GM19468 (cell line): ENCODE results near the gene GIMAP2.
"Not testable (repeated sequence)": the region's sequence is repeated elsewhere in the genome, so short reads cannot be mapped to it uniquely, and the experiment has no call there.

Experiments used
- ATAC-seq: cut with Tn5 transposase; IDR thresholded peaks from one replicate; pipeline ENCODE4 v1.9.1; 2021; ENCODE audit warnings: mild to moderate bottlenecking, moderate library complexity, moderate number of reproducible peaks; ENCODE audit not compliant: unreplicated experiment; ENCODE audit errors: extremely low read depth

Gene GIMAP2

DNA sequence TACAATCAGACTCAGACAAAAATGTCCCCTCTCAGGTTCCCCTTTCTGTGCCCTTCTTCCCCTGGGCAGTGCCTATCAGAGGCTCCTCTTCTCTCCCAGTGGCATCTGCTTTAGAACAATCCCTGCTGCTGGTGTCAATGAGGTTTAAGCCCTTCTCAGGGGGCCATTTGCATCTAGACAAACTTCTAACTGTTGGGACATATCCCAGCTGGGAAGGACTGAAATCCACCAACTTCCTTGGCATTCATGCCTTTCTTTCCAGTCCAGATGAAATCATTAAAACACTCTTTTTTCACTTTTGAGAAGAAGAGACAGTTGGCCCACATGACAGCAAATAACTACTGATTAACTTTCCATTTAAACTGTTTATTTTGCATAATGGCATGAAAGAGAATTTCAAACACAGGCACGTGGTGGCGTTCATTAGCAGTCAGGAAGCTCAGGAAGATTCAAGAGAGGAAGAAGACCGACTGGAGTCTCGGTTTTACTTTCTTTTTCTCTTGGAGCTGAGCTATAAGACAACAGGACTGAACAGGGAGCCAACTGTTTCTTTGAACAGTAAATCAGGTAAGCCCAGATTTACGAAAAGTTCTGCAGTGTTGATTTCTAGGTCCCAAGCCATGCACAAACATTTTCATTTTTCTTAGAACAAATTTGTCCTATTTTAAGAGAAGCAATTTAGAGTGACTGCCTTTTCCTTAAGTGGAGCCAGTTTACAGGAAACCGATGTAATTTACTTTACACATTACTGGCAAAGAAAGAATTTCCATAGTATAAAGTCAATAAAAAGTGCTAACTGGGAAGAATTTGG lies at the start of gene GIMAP2:
Gene GIMAP2 (plus strand): TSS at position 488 of the 811 bp plus-strand sequence. CDS start 1,354 bp downstream, outside the sequence.
- ATAC-seq: peak; percentile 97

DNA sequence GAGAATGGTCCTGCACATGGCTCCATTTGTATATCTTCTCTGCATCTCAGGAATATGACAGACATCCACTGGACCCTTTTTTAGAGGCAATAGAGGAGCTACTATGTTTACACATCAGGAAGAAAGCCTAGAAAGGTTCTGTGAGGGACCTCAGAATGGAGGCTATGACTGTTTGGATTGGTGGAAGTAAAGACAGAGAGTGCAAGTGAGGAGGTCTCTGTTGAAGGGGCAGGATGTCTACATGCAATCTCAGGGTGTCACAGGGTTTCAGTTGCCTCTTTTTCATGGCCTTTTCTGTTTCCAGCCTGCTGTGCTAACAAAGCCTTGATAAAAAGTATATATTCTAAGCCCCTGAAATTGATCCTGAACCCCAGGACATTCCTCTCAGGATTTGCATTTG lies 43.7 kb upstream of the GIMAP2 start:
- ATAC-seq: no peak

DNA sequence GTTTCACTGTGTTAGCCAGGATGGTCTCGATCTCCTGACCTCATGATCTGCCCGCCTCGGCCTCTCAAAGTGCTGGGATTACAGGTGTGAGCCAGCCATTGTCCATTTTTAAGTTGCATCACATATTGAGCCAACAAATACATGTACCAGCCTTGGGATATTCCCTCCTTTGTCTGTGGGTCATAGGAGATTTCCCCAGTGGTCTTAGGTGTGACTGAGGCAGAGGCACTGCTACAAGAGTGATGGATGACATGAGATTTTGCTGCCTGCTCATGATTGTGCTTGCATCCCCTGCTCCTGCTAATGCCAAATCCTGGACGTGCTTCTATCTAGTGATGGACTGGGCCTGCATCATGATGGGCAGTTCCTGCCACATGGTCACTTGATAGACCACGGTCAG lies 42.6 kb upstream of the GIMAP2 start:
- no peak for ATAC-seq

DNA sequence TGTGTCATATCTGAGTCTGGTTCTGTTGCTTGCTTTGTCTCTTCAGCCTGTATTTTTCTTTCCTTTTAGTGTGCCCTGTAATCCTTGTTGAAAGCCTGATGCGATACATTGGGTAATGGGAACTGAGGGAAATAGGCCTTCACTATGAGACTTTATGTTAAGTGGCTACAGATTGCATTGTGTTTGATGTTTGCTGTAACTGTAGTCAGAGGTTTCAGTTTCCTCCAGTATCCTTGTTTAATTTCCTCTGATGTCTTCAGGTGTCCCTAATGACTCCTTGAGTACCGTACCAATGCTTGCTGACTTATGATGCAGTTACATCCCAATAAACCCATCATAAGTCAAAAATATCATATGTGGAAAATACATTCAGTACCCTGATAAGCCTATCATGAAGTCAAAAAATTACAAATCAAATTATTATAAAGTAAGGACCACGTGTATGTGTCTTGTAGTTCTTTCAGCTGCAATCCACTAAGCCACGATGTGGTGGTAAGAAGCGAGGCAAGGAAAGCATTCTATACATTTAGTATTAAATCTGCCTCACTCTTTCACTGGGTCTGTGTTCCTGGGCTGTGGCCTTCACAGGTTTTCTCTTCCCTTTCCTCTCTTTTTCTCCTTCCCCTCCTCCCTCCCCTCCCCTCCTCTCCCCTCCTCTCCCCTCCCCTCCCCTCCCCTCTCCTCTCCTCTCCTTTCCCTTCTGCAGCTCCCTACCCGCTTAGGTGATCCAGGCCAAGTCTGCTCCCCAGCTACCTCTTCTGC lies 40.1 kb upstream of the GIMAP2 start:
- no peak for ATAC-seq

DNA sequence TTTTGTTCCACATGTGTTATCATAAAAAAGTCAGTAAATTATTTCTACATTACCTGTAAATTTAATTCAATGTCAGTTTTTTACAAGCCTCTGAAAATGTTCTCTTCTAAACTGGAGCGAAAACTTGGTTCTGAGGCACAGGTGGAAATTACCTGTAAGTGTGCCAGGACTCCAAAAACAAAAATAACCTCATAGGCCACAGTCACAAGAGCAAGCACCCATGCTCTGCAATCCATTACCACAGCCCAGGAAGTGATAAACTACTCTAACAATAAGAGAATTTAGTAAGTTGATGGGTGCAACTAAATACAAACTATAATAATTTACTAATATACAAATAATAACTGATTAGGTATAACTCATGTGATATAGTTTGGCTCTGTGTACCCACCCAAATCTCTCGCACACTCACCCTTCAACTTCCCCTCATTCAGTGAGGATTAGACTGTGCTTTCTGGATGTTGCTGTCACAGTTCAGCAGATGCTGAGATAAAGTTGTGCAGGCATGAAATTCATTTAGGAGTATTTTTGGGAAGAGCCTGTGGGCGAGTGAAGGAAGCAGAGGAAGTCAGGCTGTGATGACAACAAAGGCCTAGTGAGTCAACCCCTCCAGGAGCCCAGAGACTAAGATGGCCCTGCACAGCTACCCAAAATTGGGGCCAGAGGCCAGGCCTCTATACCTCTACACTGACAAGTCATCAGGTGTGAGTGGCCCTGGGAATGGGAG lies 37.0 kb upstream of the GIMAP2 start:
- no peak for ATAC-seq

DNA sequence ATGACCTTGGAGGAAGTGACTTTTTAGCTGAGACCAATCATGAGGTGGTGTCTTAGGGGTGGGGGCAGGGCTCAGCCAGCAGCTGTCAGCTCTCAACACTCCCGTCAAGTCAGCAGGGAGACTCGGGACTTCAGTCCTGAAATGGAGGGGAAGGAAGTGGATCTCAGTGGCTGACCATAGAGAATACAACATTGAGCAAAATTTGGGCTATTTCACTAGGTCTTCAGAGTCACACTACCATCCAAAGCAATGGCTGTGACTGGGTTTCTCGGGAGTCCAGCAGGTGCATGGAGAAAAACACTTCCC lies 36.5 kb upstream of the GIMAP2 start:
- no peak for ATAC-seq

DNA sequence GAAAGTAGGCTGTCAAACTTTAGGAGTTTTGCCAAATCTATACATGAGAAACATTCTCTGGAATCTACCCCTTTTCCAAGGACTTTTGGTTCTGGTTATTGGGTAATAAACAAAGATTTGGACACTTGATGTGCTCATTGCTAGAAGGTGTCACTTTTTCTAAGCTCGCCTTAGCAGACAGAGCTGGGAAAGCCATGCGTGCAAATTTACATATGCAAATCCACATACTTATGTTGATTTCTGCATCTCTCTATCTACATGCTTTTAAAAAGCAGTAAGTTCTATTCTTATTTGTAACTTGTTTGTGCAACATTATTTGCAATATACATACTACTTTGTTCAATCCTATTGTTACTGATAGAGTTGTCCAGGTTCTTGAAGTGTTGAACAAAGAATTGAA lies 30.8 kb upstream of the GIMAP2 start:
- ATAC-seq: no peak

DNA sequence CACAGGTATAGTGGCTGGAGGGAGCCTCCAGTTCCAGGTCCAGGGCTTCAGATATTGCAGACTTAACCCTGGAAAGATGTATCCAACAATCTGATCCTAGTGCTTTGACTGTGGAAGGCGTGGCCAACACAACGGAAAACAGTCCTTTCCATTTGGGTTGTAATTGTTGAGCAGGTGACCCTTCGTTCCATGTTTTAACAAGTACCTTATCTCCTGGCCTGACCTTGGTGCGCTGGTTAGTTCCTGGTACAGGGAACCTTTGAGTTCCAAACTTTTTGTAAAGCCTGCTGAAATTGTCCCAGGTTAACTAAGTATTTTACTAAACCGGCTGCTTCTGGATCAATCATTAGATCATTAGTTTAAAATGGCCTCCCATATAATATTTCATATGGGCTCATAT lies 29.5 kb upstream of the GIMAP2 start:
- ATAC-seq: no peak

DNA sequence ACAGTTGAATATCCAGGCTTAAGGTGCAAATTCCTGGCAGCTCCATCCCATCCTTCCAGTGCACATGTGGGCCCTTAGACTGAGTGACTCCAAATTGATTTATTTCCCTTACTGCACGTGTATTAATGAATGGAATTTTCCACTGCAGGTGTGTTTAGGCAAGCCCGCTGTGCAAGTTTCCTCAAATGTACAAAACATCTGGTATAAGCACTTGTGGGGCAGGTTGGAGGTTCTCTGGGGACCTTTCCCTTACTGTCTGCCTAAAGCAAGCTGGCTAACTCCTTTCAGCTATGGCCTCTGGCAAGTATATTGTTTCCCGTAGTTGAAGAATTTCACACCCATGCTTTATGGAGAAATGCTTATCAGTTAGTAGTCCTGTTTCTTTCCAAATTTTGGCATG lies 28.0 kb upstream of the GIMAP2 start:
- ATAC-seq: no peak

DNA sequence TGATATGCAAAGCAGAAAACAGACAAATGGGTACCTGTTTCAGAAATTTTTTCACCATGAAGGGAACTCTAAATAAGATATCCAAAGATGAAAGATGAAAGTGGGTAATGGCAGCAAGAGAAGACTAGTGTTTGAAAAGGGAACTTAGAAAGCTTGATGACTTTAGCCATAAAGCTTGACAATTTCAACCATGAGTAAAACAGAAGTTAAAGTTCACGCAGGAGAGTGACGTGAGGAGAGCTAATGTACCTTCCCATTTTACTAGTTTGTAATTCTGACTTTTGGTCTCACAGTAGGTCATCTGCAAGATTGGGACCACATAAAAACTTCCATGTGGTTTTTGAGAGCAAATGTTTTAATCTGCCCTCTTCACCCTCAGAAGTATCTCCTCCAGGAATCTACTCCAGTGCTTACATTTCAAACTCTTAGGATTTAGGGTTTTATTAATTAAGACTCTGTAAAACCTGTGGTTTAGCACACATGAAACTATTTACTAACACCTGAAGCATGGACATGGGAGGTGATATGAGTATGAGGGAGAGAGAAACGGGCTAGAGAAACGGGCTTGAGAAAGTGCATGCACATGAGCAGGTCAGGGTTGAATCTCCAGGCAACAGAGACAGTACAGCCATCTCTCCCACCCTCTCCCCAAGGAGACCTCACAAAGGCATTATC lies 24.4 kb upstream of the GIMAP2 start:
- no peak for ATAC-seq

DNA sequence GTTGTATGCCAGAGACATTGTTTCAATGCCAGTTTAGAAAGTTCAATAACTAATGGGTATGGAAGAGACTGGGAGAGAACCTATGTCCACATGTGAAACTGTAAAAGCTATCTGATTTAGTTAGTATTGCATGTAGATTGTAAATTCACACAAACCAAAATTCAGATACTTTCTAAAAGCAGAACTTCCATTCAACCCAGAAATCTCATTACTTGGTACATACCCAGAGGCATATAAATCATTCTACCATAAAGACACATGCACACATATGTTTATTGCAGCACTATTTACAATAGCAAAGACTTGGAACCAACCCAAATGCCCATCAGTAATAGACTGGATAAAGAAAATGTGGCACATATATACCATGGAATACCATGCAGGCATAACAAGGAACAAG lies 22.7 kb upstream of the GIMAP2 start:
- not testable (repeated sequence) for ATAC-seq

DNA sequence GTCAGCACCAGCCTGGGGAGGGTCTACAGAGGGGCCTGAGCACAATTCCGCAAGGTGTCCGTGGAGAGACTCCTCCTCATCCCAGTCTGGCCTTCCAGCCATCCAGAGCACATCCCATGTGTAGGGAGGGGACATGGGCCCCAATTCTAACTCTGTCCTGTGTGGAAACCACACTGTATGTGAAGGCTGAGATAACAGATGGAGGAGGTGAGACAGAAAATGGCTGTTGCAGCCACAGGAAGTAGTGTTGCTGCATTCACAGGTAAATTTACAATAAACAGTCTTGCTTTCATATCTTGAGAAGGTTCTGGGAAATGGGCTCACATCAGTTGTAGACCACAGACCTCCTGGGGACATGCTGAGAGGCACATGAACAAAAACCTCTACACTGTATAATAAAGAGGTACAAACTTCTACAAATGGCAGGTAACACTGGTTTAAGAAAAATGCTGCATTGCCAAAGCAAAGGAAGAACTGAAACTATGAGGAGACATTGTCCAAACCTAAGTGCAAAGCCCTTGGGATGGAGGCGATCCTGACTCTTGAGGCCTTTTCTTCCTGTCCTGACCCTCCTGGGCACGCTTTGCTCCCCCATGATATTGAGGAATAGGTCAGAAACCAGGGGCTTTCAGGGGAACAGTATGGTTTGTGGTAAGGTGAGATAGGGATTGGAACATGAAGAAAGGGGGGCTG lies 21.6 kb upstream of the GIMAP2 start:
- no peak for ATAC-seq

DNA sequence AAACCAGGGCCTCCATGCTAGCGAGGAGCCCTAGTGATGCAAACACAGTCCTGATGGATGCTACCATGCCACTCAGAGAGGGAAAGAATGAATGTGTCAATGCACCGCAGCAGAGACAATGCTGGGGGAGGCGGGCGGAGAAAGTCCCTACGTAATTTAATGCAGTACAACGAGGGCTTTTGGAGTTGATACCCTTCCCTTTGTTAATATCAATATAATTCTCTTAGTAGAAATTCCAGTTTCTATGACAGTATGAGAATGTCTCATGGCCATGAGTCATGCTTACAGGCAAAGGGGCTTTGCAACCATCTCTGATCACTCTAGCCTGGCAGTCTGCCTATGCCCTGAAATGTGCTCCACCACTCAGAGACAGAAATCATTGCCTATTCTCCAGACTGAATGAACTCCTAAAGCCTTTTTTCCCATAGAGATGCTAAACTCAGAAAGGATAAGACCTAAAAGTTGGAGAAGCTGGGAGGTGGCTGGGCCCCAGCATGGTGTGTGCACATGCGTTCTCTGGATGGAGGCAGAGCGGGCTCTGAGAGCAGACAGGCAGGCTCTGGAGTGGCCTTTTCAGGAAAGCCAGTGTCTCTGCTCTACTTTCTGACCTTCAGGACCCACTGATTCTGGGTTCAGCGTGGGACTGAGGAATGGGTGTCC lies 20.3 kb upstream of the GIMAP2 start:
- no peak for ATAC-seq

DNA sequence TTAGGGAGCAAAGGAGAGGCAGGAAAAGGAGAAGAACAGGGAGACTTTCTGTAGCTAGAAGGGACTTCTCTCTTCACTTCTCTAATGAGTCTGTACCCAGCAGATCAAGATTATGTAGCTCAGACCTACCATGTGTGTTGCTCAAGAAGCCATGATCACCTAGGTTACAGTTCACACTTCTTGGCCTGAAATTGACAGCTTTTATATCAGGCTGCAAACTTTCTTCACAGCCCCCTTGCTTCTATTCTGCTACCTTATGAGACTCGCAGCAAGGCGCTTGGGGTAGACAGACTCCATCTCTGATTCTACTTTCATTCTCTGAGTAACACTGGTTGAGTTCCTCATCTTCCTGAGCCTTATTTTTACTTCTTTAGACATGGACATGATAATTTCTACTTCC lies 19.6 kb upstream of the GIMAP2 start:
- no peak for ATAC-seq

DNA sequence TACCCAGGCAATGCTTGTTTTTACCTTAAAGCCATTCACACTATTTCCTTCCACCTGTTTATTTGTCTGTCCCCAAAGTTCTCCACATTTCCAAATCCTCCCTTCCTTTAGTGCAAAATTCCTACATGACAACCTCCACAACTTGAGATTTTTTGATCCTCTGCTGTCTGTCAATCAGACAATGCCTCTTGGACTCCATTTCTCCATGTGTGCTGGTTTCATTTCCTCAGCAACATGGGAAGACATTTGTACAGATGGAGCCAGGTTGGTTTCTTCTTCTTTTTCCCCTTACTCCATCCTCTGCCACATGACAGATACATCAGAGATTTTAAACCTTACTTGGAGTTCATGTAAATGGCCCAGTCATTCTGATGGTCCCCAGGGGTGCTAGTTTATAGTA lies 19.1 kb upstream of the GIMAP2 start:
- ATAC-seq: no peak

DNA sequence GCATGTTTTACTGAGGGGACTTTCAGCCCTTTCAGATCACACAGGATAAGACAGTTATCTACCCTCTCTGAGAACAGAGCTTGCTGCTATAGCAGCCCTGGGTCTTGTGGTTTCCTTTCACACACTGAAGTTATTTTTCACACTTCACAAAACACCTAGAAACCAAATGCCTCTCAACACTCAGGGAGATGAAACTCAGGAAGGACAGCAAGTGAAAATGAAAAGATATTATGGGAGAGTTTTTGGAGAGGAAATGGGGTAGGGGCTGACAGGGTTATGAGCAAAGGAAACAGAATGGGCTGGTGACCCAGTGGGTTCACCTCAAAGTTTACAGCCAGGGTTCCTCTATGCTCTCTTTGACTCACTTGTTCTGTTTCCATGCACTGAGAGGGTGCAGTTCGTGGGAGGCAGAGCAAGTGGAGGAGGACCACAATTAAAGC lies 17.0 kb upstream of the GIMAP2 start:
- ATAC-seq: peak; percentile 22

DNA sequence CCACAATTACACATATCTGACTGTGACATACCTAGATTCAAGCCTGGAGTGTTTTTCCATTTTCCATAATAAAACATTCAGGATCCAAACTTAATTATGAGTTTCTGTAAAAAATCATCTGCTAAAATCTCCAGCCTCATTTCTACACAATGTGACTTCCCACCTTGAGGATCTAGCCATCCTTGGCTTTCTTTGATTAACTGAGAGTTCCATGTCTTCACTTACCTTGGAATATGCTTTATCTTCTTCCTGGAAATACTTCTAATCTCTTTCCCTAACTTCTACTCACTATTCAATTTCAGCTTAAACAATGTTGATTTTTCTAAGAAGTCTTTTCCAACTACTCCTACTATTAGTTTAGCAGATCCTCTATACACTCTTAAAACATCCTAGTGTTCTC lies 16.5 kb upstream of the GIMAP2 start:
- no peak for ATAC-seq

DNA sequence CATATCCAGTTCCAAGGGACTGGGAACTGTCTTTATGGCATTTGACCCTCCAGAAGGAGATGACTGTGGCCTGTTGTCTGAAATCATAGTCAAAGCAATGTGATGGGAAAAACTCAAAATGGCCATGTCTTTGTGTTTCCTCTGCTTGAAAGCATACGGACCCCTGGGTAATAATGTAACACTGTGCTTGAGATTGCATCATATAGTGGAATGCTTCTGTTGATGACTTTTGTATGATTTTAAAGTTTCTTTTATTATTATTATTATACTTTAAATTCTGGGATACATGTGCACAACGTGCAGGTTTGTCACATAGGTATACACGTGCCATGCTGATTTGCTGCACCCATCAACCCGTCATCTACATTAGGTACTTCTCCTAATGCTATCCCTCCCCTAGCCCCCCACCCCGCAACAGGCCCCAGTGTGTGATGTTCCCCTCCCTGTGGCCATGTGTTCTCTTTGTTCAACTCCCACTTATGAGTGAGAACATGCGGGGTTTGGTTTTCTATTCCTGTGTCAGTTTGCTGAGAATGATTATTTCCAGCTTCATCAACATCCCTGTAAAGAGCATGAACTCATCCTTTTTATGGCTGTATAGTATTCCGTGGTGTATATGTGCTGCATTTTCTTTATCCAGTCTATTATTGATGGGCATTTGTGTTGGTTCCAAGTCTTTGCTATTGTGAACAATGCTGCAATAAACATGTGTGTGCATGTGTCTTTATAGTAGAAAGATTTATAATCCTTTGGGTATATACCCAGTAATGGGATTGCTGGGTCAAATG lies 13.5 kb upstream of the GIMAP2 start:
- ATAC-seq: not testable (repeated sequence)

DNA sequence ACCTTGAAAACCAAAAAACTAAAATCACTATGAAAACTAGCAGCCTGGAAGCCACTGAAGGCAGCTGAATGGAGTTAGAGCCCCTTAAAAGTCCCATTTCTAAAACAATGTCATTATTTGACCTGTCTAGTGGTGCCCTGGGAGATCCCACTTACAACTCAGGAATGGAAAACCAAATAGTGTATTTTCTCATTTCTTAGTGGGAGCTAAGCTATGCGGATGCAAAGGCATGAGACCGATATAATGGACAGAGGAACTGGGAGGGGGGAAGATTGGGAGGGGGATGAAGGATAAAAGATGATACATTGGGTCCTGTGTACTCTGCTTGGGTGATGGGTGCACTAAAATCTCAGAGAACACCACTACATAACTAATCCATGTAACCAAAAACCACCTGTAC lies 9.8 kb upstream of the GIMAP2 start:
- ATAC-seq: no peak
